A549 (cell line): ENCODE data around the gene KCNIP4. TPM values are rescaled to one million over a fixed set of nuclear protein-coding genes. Genes with fewer than 3 reads are reported as not detected.

ENCODE experiments used
- ATAC-seq, 2 experiments: fragments of 200-7000 bp in 1 of 2; fragments of >200 bp in 1 of 2; cut with Nextera tagmentation in 1 of 2; cut with Tn5 transposase in 1 of 2; 3 replicates each; pipeline versions ENCODE4 v1.8.0 to v1.9.1; 2018 to 2020; ENCODE audit warnings: mild to moderate bottlenecking in 1 of 2, moderate library complexity in 1 of 2
- CTCF ChIA-PET: fragments of 300-600 bp; sonication (Branson Sonifier 250); formaldehyde crosslinking; extraction: SDS; loops from one replicate; lab custom pipeline; 2021; ENCODE audit warnings: antibody characterized with exemption, inconsistent platforms; lab: Yijun Ruan, JAX
- POLR2A ChIA-PET: fragments of 350-600 bp; formaldehyde crosslinking; extraction: SDS; loops from one replicate; lab custom pipeline; 2021; ENCODE audit warnings: antibody characterized with exemption, inconsistent platforms; lab: Yijun Ruan, JAX
- DNase-seq, 2 experiments: peaks; one replicate each; pipeline versions ENCODE4 v3.0.0 to v3.0.0-alpha.2; 2011 to 2016; ENCODE audit warnings: low read depth in 1 of 2, low spot score in 1 of 2
- FAIRE-seq: peaks from 2 replicates; lab custom pipeline; 2011; peaks lifted over from hg19 to GRCh38; lab: Jason Lieb, UNC
- H3K27ac ChIP-seq, 2 experiments: fragments of >200 bp; sonication (Bioruptor Twin); formaldehyde crosslinking; 3 replicates each; pipeline ENCODE4 v1.5.1; 2016 to 2017
- H3K4me1 ChIP-seq: fragments of >200 bp; sonication (Bioruptor Twin); formaldehyde crosslinking; 3 replicates; pipeline ENCODE4 v1.6.1; 2016
- H3K4me2 ChIP-seq: fragments of >200 bp; sonication (Bioruptor Twin); formaldehyde crosslinking; 3 replicates; pipeline ENCODE4 v1.6.1; 2016
- H3K4me3 ChIP-seq: fragments of >200 bp; sonication (Bioruptor Twin); formaldehyde crosslinking; 3 replicates; pipeline ENCODE4 v1.5.1; 2016
- H3K9me3 ChIP-seq: fragments of >200 bp; sonication (Bioruptor Twin); formaldehyde crosslinking; 3 replicates; pipeline ENCODE4 v1.6.1; 2016
- BCL3 ChIP-seq: fragments of >200 bp; sonication (Bioruptor Twin); formaldehyde crosslinking; IDR thresholded peaks from 3 replicates; pipeline ENCODE4 v1.6.1; 2016
- CBX2 ChIP-seq: fragments of 200-600 bp; sonication (generic); IDR thresholded peaks from 2 replicates; pipeline ENCODE4 v1.6.1; 2016; ENCODE audit warnings: low read depth, mild to moderate bottlenecking, borderline replicate concordance
- CHD4 ChIP-seq: fragments of 200-600 bp; sonication (generic); IDR thresholded peaks from 2 replicates; pipeline ENCODE4 v1.6.1; 2016; ENCODE audit warnings: antibody characterized with exemption, mild to moderate bottlenecking, borderline replicate concordance
- EHMT2 ChIP-seq: fragments of 200-600 bp; sonication (generic); IDR thresholded peaks from 2 replicates; pipeline ENCODE4 v1.6.1; 2016; ENCODE audit warnings: antibody characterized with exemption, low read depth, mild to moderate bottlenecking, moderate library complexity
- EP300 ChIP-seq, 2 experiments: fragments of >200 bp; sonication (Bioruptor Twin); formaldehyde crosslinking; IDR thresholded peaks; 2 replicates in 1 of 2; 3 replicates in 1 of 2; pipeline ENCODE4 v1.6.1; 2016 to 2017
- ESRRA ChIP-seq: fragments of 150-350 bp; IDR thresholded peaks from 2 replicates; pipeline ENCODE4 v1.6.1; 2014; ENCODE audit warnings: mild to moderate bottlenecking, low read length, borderline replicate concordance
- FOSL2 ChIP-seq, 2 experiments: fragments of 450-650 bp in 1 of 2; fragments of >200 bp in 1 of 2; sonication (Bioruptor Twin) in 1 of 2; formaldehyde crosslinking; IDR thresholded peaks; 2 replicates each; pipeline versions ENCODE4 v1.5.0 to v1.6.1; 2016 to 2020; ENCODE audit warnings: mild to moderate bottlenecking in 1 of 2, moderate library complexity in 1 of 2
- HES2 ChIP-seq: fragments of >200 bp; sonication (Bioruptor Twin); formaldehyde crosslinking; IDR thresholded peaks from 2 replicates; pipeline ENCODE4 v1.6.1; 2016
- HEYL ChIP-seq: fragments of 250-450 bp; sonication (Bioruptor Pico); IDR thresholded peaks from 2 replicates; pipeline ENCODE4 v1.8.0; 2021; ENCODE audit warnings: mild to moderate bottlenecking, moderate library complexity
- JUNB ChIP-seq: fragments of >200 bp; sonication (Bioruptor Twin); formaldehyde crosslinking; IDR thresholded peaks from 2 replicates; pipeline ENCODE4 v1.6.1; 2016
- KDM5A ChIP-seq: fragments of 200-600 bp; sonication (generic); IDR thresholded peaks from 2 replicates; pipeline ENCODE4 v1.6.1; 2016; ENCODE audit warnings: antibody characterized with exemption, mild to moderate bottlenecking
- MAFK ChIP-seq: fragments of 450-650 bp; IDR thresholded peaks from 2 replicates; pipeline ENCODE4 v1.6.1; 2014; ENCODE audit not compliant: partially characterized antibody
- MAX ChIP-seq: IDR thresholded peaks from 2 replicates; pipeline ENCODE4 v1.6.1; 2012
- NFE2L2 ChIP-seq: fragments of 150-350 bp; conservative IDR thresholded peaks from 2 replicates; pipeline ENCODE4 v1.6.1; 2014; ENCODE audit warnings: low read length
- POLR2AphosphoS2 ChIP-seq: conservative IDR thresholded peaks from 2 replicates; pipeline ENCODE4 v1.6.1; 2012; ENCODE audit warnings: low read length, improper control_type of control experiment, inconsistent platforms
- RCOR1 ChIP-seq: fragments of 150-350 bp; IDR thresholded peaks from 2 replicates; pipeline ENCODE4 v1.6.1; 2014; ENCODE audit warnings: antibody characterized with exemption, low read length, low read depth
- RFX5 ChIP-seq: fragments of 450-650 bp; IDR thresholded peaks from 2 replicates; pipeline ENCODE4 v1.7.1; 2014; ENCODE audit warnings: antibody characterized with exemption, mild to moderate bottlenecking, moderate library complexity
- SMC3 ChIP-seq: fragments of >200 bp; sonication (Bioruptor Twin); formaldehyde crosslinking; IDR thresholded peaks from 3 replicates; pipeline ENCODE4 v1.6.1; 2018; ENCODE audit warnings: inconsistent platforms
- SREBF2 ChIP-seq: fragments of 450-650 bp; IDR thresholded peaks from 2 replicates; pipeline ENCODE4 v1.6.1; 2014; ENCODE audit warnings: mild to moderate bottlenecking, moderate library complexity
- TFCP2L1 ChIP-seq: fragments of 250-450 bp; sonication (Bioruptor Pico); IDR thresholded peaks from 2 replicates; pipeline ENCODE4 v1.5.0; 2021; ENCODE audit warnings: mild to moderate bottlenecking
- ZFP36 ChIP-seq: fragments of 450-650 bp; IDR thresholded peaks from 2 replicates; pipeline ENCODE4 v1.6.1; 2014; ENCODE audit warnings: borderline replicate concordance; ENCODE audit not compliant: partially characterized antibody
- ZNF302 ChIP-seq: fragments of 250-450 bp; sonication (Bioruptor Pico); IDR thresholded peaks from 2 replicates; pipeline ENCODE4 v1.9.0; 2021; ENCODE audit warnings: inconsistent platforms, mild to moderate bottlenecking, moderate library complexity
- WGBS: methylation state at CpG from one replicate; pipeline ENCODE4 v1.1.6; 2017; ENCODE audit errors: missing lambda C conversion rate; 5-methylcytosine and 5-hydroxymethylcytosine counted together
- polyA plus RNA-seq, 4 experiments: library from polyadenylated mRNA; depleted of rRNA in 3 of 4; stranded (reverse); fragments of >200 nt; fragmentation: RNase III in 1 of 4; extraction: RNeasy Plus Mini Kit Qiagen cat#74134 plus additional on column Dnase treatment in 1 of 4; gene quantifications; 2 replicates in 3 of 4; 3 replicates in 1 of 4; pipeline ENCODE4 v1.2.3, GENCODE V29; 2011 to 2017

Gene KCNIP4
- polyA plus RNA-seq, 2 of the 4 experiments (the other 2 are of a cell fraction) = not detected

- FAIRE-seq (no peak), ATAC-seq (no peak)
Observed at GRCh38 chr4:21113496-21114223, 834.9 kb downstream of the KCNIP4 start.

GRCh38 chr4:21102667-21103066 lies 845.9 kb downstream of the KCNIP4 start:
- Histone ChIP-seq H3K4me3 (no peak overlapping the region), H3K4me1 (no peaks in the 10 kb centered on the region), H3K9me3 (no peaks in the 10 kb centered on the region), H3K4me2 (no peak overlapping the region), H3K27ac (no peak overlapping the region)
- POLR2A ChIA-PET = no interaction called here
- DNase-seq = no peak
- CTCF ChIA-PET = no interaction called here
- ATAC-seq = no peak
- TF ChIP-seq TFCP2L1 (CRISPR knock-in tag) = no peak
- no peak for TF ChIP-seq POLR2AphosphoS2
- no peak for TF ChIP-seq ZFP36
- TF ChIP-seq CBX2 = no peak
- TF ChIP-seq KDM5A = no peak
- no peak for TF ChIP-seq HEYL (CRISPR knock-in tag)
- TF ChIP-seq RFX5 = no peak
- FAIRE-seq = no peak

More at GRCh38 chr4:21113496-21114223, 834.9 kb downstream of the KCNIP4 start:
- ChIA-PET CTCF (no interaction called here), POLR2A (no interaction called here)
- no peak for DNase-seq
- Histone ChIP-seq H3K4me3 (no peak overlapping the region), H3K4me1 (no peaks in the 10 kb centered on the region), H3K27ac (no peak overlapping the region), H3K9me3 (no peaks in the 10 kb centered on the region), H3K4me2 (no peak overlapping the region)
- TF ChIP-seq MAFK = no peak
- TF ChIP-seq ESRRA = no peak
- TF ChIP-seq RCOR1 = no peak
- TF ChIP-seq BCL3 = no peak
- TF ChIP-seq SREBF2 = no peak
- no peak for TF ChIP-seq MAX
- no peak for TF ChIP-seq SMC3
- WGBS = 9% methylated on average over 3 of the region's 3 CpGs

- no peak overlapping the region for H3K4me3 ChIP-seq
- no peaks in the 10 kb centered on the region for H3K9me3 ChIP-seq
- 13% methylated on average over 1 of the region's 1 CpG for WGBS
- ChIA-PET POLR2A (no interaction called here), CTCF (no interaction called here)
- DNase-seq (no peak), ATAC-seq (no peak), FAIRE-seq (no peak)
- H3K27ac ChIP-seq = no peak overlapping the region
- TF ChIP-seq NFE2L2 (no peak), MAFK (no peak), EP300 (IDR thresholded peaks at IDR 0.05) (no peak), ZNF302 (CRISPR knock-in tag) (no peak), FOSL2 (IDR thresholded peaks at IDR 0.05) (no peak), FOSL2 (CRISPR knock-in tag; IDR thresholded peaks at IDR 0.05) (no peak), JUNB (no peak), HES2 (no peak), EHMT2 (no peak), CHD4 (no peak)
- H3K4me1 ChIP-seq = no peaks in the 10 kb centered on the region
- no peak overlapping the region for H3K4me2 ChIP-seq
Observed at GRCh38 chr4:21097865-21098264, 850.7 kb downstream of the KCNIP4 start.
